Glomerular endothelial cell (primary cell): ENCODE results near the gene RUFY4. TPM values are rescaled to one million over a fixed set of nuclear protein-coding genes. Genes with fewer than 3 reads are reported as not detected.
"Not testable (repeated sequence)": the region's sequence is repeated elsewhere in the genome, so short reads cannot be mapped to it uniquely, and the experiment has no call there.

Source experiments
- DNase-seq: peaks from one replicate; pipeline ENCODE4 v3.0.0-alpha.2; 2011; ENCODE audit warnings: low read depth, low spot score; ENCODE audit errors: extremely low read depth
- total RNA-seq: library from RNA; depleted of rRNA; stranded (reverse); fragments of >200 nt; gene quantifications from 2 replicates; pipeline ENCODE4 v1.2.3, GENCODE V29; 2015

The RUFY4 gene
- total RNA-seq, 1 donor from 2014 or later = not detected

GRCh38 chr2:218031261-218031660, 37.8 kb upstream of the RUFY4 start:
- no peak for DNase-seq

- DNase-seq = no peak
These were observed 37.2 kb upstream of the RUFY4 start for GRCh38 chr2:218031771-218032257.

GRCh38 chr2:218032336-218033171, 36.5 kb upstream of the RUFY4 start:
- DNase-seq = no peak

- DNase-seq = no peak
These were observed 35.9 kb upstream of the RUFY4 start for GRCh38 chr2:218033208-218033589.

GRCh38 chr2:218033590-218034496, 35.2 kb upstream of the RUFY4 start:
- DNase-seq = no peak

GRCh38 chr2:218034497-218035213, 34.4 kb upstream of the RUFY4 start:
- DNase-seq = not testable (repeated sequence)

GRCh38 chr2:218035463-218036100, 33.5 kb upstream of the RUFY4 start:
- no peak for DNase-seq

GRCh38 chr2:218036371-218036770, 32.7 kb upstream of the RUFY4 start:
- DNase-seq = no peak

- DNase-seq = no peak
These were observed 29.9 kb upstream of the RUFY4 start for GRCh38 chr2:218039171-218039570.

GRCh38 chr2:218040883-218041282, 28.2 kb upstream of the RUFY4 start:
- no peak for DNase-seq

GRCh38 chr2:218041302-218042168, 27.5 kb upstream of the RUFY4 start:
- DNase-seq = no peak

- no peak for DNase-seq
These were observed 26.0 kb upstream of the RUFY4 start for GRCh38 chr2:218043100-218043499.

GRCh38 chr2:218043701-218044109, 25.3 kb upstream of the RUFY4 start:
- no peak for DNase-seq

GRCh38 chr2:218044599-218044998, 24.5 kb upstream of the RUFY4 start:
- not testable (repeated sequence) for DNase-seq

GRCh38 chr2:218046238-218046637, 22.8 kb upstream of the RUFY4 start:
- no peak for DNase-seq

GRCh38 chr2:218047536-218048225, 21.4 kb upstream of the RUFY4 start:
- DNase-seq = no peak

GRCh38 chr2:218051903-218052302, 17.1 kb upstream of the RUFY4 start:
- DNase-seq = no peak

GRCh38 chr2:218059289-218059688, 9.8 kb upstream of the RUFY4 start:
- no peak for DNase-seq

- no peak for DNase-seq
These were observed 8.9 kb upstream of the RUFY4 start for GRCh38 chr2:218060118-218060517.
